ENCODE results near the gene OR10G3.
"Not testable (repeated sequence)": the region's sequence is repeated elsewhere in the genome, so short reads cannot be mapped to it uniquely, and the experiment has no call there.

OR10G3 gene, protein sequence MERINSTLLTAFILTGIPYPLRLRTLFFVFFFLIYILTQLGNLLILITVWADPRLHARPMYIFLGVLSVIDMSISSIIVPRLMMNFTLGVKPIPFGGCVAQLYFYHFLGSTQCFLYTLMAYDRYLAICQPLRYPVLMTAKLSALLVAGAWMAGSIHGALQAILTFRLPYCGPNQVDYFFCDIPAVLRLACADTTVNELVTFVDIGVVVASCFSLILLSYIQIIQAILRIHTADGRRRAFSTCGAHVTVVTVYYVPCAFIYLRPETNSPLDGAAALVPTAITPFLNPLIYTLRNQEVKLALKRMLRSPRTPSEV

DNA sequence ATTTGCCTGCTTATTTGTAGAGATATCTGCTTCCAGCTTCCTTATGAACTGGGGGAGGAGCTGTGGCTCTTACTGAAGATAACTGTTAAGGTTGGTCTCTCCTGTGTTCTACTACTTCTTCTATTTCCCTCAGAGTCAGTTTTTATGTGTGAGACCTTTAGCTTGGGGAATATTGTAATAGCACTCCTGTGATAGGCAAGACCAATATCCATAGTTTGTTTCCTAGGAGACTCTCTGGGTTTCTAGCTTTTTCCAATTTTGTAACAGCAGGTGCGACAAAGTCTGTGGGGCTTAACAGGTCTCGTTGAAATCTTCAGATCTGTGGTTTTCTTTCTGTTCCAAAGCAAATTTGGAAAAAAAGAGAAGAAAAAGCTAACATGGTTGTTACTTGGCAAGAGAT is at the start of gene OR10G3:
TSS of gene OR10G3 (minus strand) at position 101 of the 400 bp plus-strand sequence. CDS start 9,332 bp downstream, outside the sequence.
- DNase-seq (ENCODE audit: low spot score) = no peak

DNA sequence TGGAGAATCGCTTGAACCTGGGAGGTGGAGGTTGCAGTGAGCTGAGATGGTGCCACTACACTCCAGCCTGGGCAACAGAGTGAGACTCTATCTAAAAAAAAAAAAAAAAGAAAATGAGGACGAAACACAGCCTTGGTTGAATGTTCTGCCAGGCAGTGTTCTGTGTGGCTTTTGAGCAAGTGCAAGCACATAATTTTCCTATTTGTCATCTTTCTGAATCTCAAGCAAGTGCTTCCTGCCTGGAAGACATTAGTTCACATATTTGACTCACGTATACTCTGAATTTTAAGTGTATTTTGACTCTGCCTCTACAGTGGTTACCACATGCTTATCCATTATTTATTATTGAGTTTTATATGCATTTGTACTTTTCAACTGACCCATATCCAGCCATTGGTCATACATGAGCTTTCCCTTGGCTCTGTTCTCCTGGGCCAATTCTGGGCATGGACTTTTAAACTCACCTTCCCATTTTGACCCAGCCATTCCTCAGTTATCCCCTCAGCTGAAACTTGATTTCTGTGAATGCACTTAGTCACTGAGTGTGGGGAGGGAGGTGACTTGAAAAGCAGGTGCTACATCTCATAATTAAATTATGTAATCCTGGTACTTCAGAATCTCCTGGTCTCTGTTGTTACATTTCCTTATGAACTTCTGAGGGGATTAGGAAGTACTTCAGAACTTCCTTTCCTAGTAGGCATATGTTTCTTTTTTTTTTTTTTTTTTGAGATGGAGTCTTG is 46.8 kb upstream of the OR10G3 start:
- no peak for DNase-seq (ENCODE audit: low spot score)

DNA sequence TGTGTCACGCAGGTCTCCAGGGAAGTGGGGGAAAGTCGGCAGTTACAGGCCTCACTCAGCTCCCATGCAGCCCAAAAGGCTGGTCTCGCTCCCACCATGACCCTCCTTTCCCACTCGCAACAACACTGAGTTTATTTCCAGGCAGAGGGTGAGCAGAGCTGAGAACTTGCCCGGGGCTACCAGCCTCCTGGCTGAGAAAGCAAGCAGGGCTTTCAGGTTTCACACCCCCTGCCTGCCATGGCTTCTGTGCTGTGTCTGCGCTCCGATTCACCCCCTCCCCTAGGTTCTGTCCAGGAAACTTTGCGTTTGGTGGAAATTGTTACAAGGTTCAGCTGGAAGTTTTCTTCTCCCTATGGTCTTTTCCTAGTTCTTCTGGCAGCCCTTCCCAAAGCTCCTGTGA is 37.7 kb upstream of the OR10G3 start:
- no peak for DNase-seq (ENCODE audit: low spot score)

DNA sequence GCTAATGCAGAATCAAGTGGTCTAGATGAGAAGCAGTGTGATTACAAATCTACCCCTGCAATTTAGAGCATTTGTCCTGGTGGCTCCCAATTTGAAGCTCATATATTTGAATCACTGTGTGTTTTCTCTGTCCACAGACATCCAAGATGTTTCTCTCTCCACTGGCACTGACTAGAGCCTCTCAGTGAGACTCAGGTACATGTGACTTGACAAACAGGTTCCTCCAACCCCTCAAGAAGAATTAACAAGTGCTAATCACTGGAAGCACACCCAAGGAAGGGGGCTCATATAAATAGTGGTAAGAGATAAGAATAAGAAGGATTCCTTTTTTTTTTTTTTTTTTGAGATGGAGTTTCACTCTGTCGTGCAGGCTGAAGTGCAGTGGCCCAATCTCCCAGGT is 34.4 kb upstream of the OR10G3 start:
- DNase-seq (ENCODE audit: low spot score) = no peak

DNA sequence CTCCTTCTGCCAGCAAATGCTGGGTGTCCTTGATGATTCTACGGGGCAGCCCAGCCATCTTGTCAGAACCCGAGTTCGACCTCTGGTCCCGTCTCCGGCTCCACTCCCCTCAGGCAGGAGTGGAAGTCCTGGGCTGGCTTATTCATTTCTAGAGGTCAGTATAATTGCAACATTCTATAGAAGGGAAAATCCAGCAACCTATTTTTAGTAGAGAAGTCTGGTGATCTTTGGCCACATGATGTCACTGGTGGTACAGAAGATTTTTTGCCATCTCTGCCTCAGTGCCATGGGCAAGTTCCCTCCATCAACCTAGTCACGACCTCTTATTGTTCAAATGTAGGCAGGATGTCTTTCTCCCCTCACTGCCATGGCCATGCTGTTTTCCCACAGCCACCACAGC is 32.4 kb upstream of the OR10G3 start:
- no peak for DNase-seq (ENCODE audit: low spot score)

DNA sequence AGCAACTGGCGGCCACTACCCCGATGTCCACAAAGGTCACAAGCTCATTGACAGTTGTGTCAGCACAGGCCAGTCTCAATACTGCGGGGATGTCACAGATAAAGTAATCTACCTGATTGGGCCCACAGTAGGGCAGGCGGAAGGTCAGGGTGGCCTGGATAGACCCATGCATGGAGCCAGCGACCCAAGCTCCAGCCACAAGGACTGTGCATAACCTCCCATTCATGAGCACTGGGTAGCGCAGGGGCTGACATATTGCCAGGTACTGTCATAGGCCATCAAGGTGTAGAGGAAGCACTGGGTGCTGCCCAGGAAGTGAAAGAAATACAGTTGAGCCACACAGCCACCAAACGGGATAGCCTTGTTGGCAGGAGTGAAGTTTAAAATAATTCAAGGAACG is 22.3 kb upstream of the OR10G3 start:
- not testable (repeated sequence) for DNase-seq (ENCODE audit: low spot score)

DNA sequence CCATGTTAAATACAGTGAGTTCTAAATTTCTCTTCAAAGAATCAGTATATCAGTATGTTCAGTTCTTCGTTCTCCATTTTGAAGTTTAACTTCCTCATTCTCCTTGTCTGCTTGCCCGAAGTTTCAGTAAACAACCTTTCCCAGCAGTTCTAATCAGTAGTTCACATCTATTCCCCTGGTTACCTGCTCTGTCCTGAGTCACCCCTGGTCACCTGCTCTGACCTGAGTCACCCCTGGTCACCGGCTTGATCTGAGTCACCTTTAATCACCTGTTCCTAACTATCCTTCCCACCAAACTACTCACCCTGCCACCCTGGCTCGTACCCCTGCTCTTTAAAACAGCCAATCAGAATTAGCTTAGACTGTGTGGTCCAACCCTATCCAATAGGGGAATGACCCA is 9.4 kb upstream of the OR10G3 start:
- DNase-seq (ENCODE audit: low spot score) = no peak

DNA sequence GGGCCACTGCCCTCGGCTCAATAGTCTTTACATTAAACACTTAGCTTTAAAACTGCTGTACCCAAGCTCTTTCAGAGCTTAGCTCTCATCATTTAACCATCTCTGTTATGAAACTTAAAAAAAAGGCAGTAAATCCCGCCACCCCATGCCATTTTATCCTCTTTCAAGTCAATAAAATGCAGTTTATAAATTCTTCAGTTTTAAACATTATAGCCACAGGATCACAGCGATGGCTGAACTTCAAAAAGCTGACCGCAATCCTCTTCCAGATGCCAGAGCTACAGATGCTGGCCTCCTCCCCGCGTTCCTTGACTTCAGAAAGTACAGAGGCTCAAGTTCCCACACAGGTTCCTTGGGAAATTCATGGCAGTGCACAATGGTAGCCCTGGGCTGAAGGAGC is 4.2 kb downstream of the OR10G3 start:
- no peak for DNase-seq (ENCODE audit: low spot score)

DNA sequence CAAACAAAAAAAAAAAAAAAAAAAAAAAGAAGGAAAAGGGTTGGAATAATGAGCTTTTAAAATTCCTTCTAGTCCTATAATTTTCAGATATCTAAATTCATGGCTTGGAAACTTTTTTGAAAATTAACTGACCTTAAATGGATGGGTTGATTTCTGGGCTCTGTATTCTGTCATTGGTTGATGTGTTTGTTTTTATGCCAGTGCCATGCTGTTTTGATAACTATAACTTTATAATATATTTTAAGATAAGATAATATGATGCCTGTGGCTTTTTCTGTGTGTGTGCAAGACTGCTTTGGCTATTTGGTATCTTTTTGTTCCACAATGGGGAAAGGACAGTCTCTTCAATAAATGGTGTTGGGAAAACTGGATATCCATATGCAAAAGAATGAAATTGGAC is 7.3 kb downstream of the OR10G3 start:
- no peak for DNase-seq (ENCODE audit: low spot score)

DNA sequence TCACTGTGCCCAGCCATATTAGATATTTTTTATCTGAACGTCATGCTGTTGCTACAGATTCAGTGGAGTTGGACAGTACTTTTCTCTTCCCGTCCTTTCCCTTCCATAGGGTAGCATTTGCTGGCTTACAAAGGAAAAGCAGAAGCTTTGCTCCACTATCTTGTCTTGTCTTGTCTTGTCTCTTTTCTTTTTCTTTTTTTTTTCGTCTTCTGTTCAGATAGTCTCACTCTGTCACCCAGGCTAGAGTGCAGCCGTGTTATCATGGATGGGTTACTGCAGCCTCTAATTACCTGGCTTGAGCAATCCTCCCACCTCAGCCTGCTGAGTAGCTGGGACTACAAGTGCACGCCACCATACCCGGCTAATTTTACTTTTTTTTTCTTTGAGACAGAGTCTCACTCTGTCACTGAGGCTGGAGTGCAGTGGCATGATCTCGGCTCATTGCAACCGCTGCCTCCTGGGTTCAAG is 21.1 kb downstream of the OR10G3 start:
- DNase-seq (ENCODE audit: low spot score) = no peak

DNA sequence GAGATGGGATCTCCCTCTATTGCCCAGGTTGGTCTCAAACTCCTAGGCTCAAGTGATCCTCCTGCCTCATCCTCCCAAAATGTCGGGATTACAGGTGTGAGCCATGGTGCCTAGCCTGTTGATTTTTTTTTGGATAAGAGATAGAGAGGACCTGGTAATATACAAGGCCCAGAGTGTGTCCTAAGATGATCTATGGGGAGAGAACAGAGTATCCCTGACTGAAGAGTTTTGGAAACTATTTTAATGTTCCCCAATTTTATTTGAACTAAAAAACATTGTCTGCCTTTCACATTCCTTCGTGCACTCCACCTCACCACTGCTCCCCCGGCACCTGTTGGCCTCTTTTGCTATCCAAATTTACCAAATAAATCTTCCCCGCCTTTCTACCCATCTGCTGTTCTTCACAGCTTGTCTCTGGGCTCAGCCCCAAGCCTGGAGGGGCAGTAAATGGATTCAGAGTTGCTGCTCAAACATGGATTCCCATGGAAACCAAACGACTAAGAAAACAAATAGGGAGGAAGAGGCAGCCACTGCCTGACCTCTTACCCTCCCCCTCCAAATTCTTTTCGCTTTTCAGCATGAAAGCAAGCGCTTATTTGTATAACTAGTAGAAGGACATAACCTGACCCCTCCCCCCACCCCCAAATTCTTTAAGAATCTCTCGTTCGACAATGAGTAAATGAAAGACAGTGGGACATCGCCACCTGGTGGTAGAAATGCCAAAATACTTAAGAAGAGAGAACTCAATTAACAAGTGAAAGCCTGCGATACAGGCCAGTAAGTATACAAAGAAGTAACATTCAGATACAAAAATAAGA is 22.6 kb downstream of the OR10G3 start:
- DNase-seq (ENCODE audit: low spot score) = peak; percentile 85

DNA sequence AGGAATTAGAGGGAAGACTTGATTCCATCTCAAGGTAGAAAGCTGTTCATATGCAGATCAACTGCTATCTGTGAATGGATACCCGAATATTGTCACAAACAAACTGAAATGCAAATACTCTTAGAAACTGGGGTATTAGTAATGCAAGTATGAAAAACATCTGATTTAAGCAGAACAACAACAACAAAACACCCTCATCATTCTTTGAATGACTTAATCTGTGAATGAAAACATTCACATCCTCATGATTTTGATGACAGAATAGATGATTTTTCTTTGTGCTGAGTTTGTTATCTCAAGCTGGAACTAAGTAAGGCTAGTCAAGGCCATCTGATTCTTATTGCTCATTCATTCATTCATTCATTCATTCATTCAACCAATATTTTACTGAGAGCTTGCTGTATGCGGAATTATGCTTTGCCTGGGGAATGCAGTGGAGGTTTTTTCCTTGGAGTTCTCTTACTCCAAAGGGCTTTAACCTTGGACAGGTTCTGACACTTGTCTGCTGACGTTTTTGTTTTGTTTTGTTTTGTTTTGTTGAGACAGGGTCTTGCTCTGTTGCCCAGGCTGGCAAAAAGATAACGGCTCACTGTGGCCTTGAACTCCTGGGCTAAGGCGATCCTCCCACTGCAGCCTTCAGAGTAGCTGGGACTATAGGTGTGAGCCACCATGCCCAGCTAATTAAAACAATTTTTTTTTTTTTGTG is 23.3 kb downstream of the OR10G3 start:
- no peak for DNase-seq (ENCODE audit: low spot score)

DNA sequence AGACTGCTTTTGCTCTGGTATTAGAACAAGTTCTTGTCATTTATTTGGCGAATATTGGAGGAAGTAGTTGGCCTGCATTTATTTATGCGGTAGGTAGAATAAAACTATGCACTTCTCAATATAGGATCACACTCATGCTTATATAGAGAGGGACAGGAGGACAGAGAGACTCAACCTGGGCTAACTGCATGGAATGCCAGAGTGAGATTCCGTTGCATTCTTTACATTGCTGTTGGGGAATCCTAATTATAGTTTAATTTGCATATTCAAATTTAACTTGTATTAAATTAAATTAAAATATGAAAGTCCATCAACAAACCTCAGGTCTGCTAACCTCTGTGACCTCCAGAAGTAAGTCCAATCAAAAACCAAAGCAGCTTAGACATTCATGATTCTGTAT is 26.6 kb downstream of the OR10G3 start:
- no peak for DNase-seq (ENCODE audit: low spot score)

DNA sequence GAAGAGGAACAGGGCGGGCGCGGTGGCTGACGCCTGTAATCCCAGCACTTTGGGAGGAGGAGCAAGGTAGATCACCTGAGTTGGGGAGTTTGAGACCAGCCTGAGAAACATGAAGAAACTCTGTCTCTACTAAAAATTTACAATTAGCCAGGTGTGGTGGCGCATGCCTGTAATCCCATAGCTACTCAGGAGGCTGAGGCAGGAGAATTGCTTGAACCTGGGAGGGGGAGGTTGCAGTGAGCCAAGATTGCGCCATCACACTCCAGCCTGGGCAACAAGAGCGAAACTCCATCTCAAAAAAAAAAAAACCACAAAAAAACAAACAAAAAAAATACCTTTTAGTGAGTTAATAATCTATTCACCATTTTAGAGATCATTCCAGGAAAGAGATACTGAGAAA is 35.3 kb downstream of the OR10G3 start:
- not testable (repeated sequence) for DNase-seq (ENCODE audit: low spot score)

DNA sequence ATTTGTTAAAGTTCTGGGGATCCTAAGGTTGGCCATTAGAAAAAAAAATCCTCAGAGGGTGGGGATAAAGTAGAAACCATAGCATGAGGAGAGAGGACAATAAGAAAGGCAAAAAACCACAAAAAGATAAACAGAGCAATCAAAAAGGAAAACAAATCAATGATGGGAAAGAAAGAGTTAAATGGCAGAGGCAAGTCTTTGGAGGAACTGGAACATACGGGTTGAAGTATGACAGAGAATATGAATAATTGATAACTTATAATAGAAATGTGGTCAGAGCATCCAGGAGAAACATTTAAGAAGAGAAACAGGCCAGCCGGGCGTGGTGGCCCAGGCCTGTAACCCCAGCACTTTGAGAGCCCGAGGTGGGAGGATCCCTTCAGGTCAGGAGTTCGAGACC is 35.9 kb downstream of the OR10G3 start:
- no peak for DNase-seq (ENCODE audit: low spot score)

DNA sequence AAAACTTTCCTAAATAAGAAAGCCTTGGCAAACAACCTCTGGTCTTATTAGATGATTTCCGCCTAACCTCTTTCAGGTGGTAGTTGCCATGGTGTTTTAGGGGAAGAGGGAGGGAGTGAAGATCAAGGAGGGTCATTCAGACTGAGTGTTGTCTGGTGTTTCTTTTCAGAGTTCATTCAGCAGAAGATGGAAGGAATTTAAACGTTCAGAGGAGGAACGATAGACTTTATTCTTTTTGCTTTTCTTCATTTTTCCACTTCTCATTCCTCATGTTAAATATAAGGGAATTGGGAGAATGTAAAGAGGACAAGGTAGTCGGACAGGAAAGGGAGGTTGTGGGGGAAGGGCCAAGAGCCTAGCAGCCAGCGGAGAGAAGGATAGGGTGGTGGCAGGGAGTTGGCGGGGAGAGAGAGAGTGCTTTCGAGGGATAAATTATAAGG is 36.3 kb downstream of the OR10G3 start:
- DNase-seq (ENCODE audit: low spot score) = no peak

DNA sequence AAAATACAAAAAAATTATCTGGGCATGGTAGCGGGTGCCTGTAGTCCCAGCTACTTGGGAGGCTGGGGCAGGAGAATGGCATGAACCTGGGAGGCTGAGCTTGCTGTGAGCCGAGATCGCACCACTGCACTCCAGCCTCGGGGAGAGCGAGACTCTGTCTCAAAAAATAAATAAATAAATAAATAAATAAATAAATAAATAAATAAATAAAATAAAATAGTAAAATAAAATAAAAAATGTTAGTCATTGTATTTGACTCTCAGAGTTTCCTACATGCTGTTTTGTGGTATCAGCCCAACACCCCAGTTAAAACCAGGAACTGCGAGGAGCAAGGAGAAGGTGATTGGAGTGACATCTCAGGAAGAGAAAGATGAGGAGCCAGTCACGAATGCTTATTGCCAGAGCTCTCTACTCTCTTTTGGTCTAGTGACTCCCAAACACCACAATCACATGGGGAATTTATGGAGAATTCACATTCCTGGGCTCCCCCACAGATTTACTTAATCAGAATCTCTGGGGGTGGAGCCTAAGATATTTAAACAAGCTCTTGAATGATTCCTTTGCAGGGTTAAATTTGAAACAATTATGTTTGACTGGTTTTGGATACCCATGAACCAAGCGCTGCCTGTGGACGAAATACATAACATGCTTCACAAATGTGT is 38.3 kb downstream of the OR10G3 start:
- no peak for DNase-seq (ENCODE audit: low spot score)

DNA sequence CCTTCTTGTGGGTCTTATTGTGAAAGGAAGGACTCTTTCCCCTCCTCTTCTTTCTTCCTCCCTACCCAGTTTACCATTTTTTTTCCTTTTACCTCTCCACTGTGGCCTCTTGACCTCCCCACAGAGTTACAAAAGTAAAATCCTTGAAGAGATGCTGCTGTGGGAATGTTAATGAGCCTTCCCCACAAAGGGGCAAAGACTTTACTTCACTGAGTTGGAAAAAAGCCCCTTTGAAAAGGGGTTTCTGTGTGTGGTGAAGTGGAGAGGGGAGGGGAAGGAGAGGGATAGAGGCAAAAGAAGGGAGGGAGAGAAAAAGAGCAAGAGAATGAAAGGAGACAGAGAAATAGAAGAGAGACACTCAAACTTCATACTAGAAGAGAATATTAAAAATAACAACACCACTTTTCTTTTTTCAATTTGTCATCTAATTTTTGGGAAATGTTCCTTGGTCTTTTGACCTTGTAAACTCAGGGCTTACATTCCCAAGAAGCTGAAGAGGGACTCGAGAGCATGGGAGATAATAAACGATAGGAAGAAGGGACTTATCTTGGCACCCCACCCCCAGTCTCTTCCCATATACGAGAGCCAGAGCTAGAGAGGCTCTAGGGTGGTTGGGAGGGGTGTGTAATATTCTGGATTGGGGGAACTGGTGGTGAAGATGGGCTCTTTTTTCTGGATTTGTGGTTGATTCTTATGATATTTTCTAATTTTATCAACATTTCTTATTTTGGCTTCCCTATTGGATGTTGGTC is 40.5 kb downstream of the OR10G3 start:
- no peak for DNase-seq (ENCODE audit: low spot score)

DNA sequence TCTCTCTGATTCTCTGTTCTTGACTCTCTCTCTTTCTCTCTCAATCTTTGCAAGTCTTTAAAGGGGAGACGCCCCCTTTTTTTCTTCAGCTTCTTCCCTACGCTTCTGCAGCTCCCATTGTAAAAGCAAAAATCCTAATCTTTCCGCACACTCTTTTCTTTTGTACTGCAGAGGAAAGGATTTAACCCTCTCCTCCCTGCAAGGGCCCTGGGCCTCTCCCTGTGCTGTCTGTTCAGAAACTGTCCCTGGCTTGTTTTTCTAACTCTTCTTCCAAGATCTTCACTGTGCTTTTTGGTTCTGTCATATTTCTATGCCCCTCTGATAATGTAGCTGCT is 42.8 kb downstream of the OR10G3 start:
- DNase-seq (ENCODE audit: low spot score) = no peak

DNA sequence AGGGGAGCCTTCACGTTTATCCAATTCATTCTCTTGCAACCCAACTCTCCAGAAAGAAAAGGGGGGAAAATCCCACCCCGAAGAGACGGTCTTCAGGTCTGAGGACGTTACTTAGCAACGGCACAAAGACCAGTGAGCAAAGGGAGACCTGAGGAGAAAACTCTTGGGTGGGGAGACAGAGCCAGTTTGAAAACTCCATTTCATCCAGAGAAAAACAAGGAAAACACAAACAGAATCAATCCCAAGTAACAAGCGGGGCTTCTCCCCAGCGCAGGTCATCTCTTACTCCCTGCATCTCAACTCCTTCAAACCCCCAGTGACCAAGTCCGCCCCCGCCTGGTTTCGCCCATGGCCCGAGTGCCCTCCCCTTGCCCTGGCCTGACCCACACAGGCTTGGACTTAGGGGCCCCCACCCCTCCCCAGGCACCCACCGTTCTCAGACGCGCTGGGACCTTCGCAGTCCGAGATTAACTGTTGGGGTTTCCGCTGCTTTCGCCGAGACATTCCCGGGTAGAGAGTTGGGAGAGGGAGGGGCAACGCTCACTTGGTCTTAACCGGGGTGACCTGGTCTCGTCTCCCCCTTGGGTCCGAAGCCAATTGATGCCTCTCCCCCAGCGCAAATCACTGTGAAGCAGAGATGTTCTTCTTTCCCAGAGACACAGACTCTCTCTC is 43.3 kb downstream of the OR10G3 start:
- DNase-seq (ENCODE audit: low spot score) = no peak
